Bronchial epithelial cell (primary cell): Measurements from ENCODE around the gene GGACT. TPM values are rescaled to one million over a fixed set of nuclear protein-coding genes. Genes with fewer than 3 reads are reported as not detected.

Experiments used
- DNase-seq: peaks from one replicate; pipeline ENCODE4 v3.0.0-alpha.2; 2010; ENCODE audit warnings: low read depth
- FAIRE-seq: peaks from 2 replicates; lab custom pipeline; 2011; peaks lifted over from hg19 to GRCh38; lab: Jason Lieb, UNC
- H3K27me3 ChIP-seq: 2 replicates; pipeline ENCODE4 v1.5.1; 2011; ENCODE audit warnings: low read length; ENCODE audit not compliant: control insufficient read depth, insufficient read depth
- H3K36me3 ChIP-seq: 2 replicates; pipeline ENCODE4 v1.5.1; 2011; ENCODE audit warnings: low read length; ENCODE audit not compliant: control insufficient read depth, insufficient read depth
- H3K4me3 ChIP-seq: 2 replicates; pipeline ENCODE4 v1.5.1; 2011; ENCODE audit warnings: mild to moderate bottlenecking, low read depth, low read length, control low read depth
- total RNA-seq: library from RNA; depleted of rRNA; stranded (reverse); fragments of >200 nt; gene quantifications from 2 replicates; pipeline ENCODE4 v1.2.1, GENCODE V29; 2014
- TF ChIP-seq, protein P1 (sequence below): IDR thresholded peaks from 2 replicates; pipeline ENCODE4 v1.5.1; 2011; ENCODE audit warnings: mild to moderate bottlenecking, moderate library complexity, low read length, control low read depth, inconsistent platforms; ENCODE audit not compliant: insufficient read depth, severe bottlenecking

Gene GGACT
- total RNA-seq, 1 donor from 2014 or later: 5.5 TPM

DNA sequence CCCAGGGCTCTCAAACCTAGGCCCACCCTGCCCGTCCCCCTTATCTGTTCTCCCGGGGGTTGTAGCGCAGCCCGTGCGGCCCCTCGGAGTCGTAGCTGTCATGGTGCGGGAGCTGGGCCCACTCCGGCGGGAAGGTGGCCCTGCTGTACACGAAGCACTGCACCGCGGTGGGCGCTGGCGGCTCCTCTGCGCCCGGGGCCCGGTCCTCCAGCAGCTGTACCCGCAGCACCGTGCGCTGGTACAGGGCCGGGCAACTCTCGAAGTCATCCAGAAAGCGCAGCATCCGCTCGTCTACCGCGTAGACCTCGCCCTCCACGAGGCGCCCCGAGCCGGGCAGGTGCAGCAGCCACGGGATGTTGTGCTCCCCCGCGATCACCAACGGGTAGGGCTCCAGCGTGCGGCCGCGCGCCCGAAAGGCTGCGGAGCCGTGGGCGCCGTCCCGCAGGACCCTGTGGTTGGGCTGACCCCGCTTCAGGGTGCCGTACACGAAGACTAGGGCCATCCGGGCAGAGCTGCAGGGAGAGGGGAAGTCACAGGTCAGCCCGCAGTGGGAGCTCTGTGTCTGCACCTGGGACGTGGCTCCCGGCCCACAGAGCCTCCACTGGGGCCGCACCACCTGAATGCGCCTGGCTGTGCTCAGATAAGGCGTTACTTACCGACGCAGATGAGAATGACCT is 56.4 kb downstream of the GGACT start:
- FAIRE-seq (no peak), DNase-seq (no peak)
- H3K4me3 ChIP-seq: no peak overlapping the region
- TF ChIP-seq, protein P1, sequence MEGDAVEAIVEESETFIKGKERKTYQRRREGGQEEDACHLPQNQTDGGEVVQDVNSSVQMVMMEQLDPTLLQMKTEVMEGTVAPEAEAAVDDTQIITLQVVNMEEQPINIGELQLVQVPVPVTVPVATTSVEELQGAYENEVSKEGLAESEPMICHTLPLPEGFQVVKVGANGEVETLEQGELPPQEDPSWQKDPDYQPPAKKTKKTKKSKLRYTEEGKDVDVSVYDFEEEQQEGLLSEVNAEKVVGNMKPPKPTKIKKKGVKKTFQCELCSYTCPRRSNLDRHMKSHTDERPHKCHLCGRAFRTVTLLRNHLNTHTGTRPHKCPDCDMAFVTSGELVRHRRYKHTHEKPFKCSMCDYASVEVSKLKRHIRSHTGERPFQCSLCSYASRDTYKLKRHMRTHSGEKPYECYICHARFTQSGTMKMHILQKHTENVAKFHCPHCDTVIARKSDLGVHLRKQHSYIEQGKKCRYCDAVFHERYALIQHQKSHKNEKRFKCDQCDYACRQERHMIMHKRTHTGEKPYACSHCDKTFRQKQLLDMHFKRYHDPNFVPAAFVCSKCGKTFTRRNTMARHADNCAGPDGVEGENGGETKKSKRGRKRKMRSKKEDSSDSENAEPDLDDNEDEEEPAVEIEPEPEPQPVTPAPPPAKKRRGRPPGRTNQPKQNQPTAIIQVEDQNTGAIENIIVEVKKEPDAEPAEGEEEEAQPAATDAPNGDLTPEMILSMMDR: no peak
- no peaks in the 10 kb centered on the region for H3K27me3 ChIP-seq
- H3K36me3 ChIP-seq: no peaks in the 10 kb centered on the region

DNA sequence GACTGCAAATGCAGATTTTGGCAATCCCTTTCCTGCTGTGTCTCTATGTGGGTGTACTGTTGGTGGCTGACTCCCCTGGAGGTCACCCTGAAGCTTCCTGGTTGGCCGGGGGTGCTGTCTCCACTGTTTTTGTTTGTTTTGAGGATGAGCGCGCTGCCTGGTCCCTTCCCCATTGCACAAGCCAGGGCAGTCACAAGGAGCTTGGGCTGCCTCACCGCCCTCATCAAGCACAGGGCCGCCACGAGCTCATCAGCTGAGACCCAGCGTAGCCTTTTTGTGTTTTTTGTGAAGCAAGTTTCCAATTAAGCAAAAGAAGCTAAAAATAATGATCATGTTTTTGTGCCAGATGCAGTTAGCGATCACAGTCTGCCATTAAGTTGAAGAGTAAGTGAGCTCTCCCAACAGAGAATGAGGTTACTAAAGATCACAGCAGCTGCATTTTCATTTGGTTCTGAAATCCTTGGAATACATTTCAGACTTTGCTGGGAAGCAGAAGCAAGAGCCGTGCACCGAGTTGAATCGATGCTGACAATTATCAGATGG is 57.8 kb downstream of the GGACT start:
- no peak overlapping the region for H3K4me3 ChIP-seq
- DNase-seq: no peak
- no peak for FAIRE-seq
- TF ChIP-seq, protein P1: no peak
- no peaks in the 10 kb centered on the region for H3K36me3 ChIP-seq
- H3K27me3 ChIP-seq: no peaks in the 10 kb centered on the region

DNA sequence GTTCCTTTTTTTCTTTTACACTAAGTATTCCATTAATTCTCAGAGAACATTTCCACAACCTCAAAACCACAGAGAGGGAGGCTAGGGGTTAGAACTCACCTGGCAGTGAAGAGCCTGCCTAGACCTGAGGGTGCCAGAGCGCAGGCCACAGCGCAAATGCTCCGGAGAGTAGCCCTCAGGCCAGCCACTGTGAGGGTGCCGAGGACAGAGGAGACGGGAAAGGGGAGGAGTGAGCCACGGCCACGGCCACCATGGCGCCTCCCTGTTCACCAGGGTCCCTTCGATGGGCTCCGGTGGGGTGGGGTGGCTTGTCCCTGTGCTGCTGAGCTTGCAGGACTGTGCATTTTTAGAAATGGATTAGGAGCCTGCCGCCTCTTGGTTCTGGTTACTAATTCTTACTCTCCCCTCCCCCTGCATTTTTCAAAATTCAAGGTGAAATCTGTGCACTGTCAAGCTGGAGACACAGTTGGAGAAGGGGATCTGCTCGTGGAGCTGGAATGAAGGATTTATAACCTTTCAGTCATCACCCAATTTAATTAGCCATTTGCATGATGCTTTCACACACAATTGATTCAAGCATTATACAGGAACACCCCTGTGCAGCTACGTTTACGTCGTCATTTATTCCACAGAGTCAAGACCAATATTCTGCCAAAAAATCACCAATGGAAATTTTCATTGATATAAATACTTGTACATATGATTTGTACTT is 58.8 kb downstream of the GGACT start:
- no peaks in the 10 kb centered on the region for H3K27me3 ChIP-seq
- no peaks in the 10 kb centered on the region for H3K36me3 ChIP-seq
- H3K4me3 ChIP-seq: no peak overlapping the region
- FAIRE-seq: no peak
- TF ChIP-seq, protein P1: no peak
- DNase-seq: no peak

DNA sequence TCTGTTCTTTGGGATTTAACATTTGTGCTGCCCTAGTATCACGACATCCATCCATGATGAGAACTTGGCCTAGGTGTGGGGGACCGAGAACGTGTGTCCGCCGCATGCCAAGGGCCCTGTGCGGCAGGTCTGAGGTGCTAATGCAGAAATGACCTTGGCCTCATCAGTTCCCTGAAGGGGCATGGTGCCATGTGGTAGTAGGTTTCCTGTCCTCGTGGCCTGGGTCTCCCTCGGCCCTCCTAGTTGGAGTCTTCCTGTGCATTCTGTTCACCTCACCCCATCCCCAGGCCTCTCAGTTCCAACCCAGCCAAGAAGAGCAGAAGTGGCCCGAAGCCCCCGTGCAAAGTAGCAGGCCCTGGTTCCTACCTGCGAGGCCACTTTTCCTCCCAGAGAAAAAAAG is 59.8 kb downstream of the GGACT start:
- DNase-seq (no peak), FAIRE-seq (no peak)
- Histone ChIP-seq H3K4me3 (no peak overlapping the region), H3K36me3 (no peaks in the 10 kb centered on the region), H3K27me3 (no peaks in the 10 kb centered on the region)
- TF ChIP-seq, protein P1: no peak

DNA sequence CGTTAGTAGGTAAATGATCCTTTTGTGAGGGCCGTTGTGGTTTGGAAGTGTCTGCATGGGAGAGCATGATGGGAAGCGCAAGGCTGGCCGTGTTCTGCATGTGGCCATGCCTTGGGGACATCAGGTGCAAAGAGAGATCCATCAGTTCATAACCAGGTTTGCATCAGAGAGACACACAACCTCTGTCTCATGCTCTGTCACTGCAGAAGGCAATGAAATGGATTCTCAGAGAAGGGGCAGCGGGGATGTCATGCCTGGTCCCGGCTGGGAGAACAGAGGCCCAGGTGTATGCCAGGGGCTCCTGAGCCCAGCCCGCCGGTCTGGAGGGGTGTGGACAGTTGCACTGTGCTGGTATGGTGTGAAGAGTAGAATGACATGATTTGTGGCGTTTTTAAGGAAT is 60.2 kb downstream of the GGACT start:
- FAIRE-seq (no peak), DNase-seq (no peak)
- H3K4me3 ChIP-seq: no peak overlapping the region
- no peaks in the 10 kb centered on the region for H3K27me3 ChIP-seq
- TF ChIP-seq, protein P1: no peak
- H3K36me3 ChIP-seq: no peaks in the 10 kb centered on the region
